Retinal pigment epithelial cell (primary cell): ENCODE measurements around the gene ZNF345.

Experiments
- DNase-seq: peaks from one replicate; pipeline ENCODE4 v3.0.0-alpha.2; 2010; ENCODE audit warnings: low read depth
- H3K4me3 ChIP-seq: 2 replicates; pipeline ENCODE4 v1.5.1; 2011; ENCODE audit warnings: mild to moderate bottlenecking, low read length, control low read depth, moderate library complexity
- TF ChIP-seq, protein P1 (sequence below): conservative IDR thresholded peaks from 2 replicates; pipeline ENCODE4 v1.5.1; 2011; ENCODE audit warnings: low read depth, low read length, control low read depth, inconsistent platforms

Gene ZNF345

DNA sequence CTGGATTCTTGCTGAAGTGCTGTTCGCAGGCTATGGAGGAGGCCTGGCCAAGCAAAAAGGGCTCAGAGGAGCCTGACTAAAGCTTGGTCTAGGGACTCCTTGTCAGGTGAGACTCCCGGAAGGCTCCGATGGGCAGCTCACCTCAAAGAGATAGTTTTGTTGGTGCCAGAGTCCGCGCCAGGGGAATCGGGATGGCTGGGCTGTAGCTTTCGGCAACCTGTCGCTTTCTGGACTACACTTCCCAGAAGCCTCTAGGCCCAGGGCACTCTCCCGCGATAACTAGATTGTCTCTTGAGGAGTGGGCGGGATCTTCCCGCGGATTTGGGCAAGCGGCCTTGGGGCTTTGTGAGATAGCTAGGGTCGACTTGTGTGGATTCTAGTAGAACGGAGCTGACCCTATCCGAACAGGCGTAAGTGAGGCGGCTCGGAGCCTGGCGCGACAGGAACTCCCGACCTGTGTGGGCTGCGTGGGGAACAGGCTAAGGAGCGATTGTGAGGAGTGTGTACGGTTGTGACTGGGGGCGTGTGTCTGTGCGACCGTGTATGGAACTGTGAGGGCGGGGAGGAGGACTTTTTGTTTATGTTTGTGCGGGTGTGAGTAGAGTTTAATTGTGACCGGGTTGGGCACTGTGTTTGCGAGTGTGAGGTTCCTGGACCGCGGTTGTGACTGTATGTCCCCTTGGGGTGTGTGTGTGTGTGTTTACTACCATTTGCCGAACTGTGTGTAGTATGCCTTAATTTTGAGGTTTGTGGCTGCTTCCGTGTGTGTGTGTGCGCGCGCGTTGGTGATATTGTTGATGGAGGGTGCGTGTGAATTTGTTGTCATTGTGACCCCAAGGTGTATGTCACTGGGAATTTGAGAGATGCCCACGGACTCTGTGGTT, at the start of gene ZNF345:
Gene ZNF345 (plus strand): TSS at position 318 of the 884 bp plus-strand sequence. CDS start 25,955 bp downstream, outside the sequence.
- peak within 1 kb of the TSS; percentile 99 for H3K4me3 ChIP-seq

DNA sequence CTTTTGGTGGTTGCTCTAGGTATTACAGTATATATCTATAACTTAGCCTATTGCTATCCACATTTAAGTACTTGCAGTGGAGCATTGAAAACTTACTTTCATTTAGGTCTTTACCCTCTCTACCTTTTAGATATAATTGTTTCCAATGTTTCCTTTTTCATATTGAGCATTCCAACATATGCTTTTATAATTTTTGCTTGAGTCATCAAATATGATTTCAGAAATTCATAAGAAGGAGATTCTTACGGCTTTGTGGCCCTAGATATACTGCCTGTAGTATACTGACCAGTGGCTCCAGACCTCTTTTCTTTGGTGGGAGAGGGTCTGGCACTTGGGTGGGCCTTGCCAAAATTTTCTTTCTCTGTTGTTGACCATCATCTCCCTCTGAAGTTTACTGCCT, 45.3 kb upstream of the ZNF345 start:
- H3K4me3 ChIP-seq = no peak overlapping the region
- no peak for DNase-seq
- TF ChIP-seq, protein P1, sequence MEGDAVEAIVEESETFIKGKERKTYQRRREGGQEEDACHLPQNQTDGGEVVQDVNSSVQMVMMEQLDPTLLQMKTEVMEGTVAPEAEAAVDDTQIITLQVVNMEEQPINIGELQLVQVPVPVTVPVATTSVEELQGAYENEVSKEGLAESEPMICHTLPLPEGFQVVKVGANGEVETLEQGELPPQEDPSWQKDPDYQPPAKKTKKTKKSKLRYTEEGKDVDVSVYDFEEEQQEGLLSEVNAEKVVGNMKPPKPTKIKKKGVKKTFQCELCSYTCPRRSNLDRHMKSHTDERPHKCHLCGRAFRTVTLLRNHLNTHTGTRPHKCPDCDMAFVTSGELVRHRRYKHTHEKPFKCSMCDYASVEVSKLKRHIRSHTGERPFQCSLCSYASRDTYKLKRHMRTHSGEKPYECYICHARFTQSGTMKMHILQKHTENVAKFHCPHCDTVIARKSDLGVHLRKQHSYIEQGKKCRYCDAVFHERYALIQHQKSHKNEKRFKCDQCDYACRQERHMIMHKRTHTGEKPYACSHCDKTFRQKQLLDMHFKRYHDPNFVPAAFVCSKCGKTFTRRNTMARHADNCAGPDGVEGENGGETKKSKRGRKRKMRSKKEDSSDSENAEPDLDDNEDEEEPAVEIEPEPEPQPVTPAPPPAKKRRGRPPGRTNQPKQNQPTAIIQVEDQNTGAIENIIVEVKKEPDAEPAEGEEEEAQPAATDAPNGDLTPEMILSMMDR = no peak

More for the DNA sequence above, at the start of gene ZNF345:
- TF ChIP-seq, protein P1 = no peak
- DNase-seq = peak; percentile 85

DNA sequence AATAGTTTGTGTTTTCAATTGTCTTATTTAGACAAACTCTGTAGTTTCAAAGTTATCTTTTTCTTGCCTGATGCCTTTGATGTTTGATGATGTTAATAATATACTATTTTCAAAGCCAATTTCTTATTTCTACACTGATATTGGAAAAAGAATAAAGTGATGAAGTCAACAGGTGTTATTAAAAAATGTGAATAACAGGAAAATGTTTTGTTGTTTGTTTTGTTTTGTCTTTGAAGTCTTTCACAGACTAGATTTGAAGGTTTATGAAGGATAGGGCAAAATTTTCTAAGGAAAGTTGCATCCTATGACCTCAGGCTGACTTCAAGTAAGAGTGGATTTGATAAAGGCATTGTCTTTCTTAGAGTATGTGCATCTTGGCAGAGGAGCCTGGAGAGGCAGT, 43.6 kb upstream of the ZNF345 start:
- DNase-seq = no peak
- no peak overlapping the region for H3K4me3 ChIP-seq
- TF ChIP-seq, protein P1 = no peak

DNA sequence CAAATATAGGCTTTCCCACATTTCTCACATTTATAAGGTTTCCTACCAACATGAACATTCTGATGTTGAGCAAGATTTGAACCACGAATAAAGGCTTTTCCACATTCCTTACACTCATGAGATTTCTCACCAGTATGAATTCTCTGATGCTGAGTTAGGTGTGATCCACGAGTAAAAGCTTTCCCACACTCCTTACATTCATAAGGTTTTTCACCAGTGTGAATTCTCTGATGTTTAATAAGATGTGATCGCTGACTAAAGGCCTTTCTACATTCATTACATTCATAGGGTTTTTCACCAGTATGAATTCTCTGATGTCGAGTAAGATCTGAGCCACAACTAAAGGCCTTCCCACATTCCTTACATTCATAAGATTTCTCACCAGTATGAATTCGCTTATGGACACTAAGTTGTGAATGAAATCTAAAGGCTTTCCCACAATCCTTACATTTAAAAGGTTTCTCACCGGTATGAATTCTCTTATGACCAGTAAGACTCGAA, 31.5 kb upstream of the ZNF345 start:
- no peak overlapping the region for H3K4me3 ChIP-seq
- TF ChIP-seq, protein P1 = no peak

DNA sequence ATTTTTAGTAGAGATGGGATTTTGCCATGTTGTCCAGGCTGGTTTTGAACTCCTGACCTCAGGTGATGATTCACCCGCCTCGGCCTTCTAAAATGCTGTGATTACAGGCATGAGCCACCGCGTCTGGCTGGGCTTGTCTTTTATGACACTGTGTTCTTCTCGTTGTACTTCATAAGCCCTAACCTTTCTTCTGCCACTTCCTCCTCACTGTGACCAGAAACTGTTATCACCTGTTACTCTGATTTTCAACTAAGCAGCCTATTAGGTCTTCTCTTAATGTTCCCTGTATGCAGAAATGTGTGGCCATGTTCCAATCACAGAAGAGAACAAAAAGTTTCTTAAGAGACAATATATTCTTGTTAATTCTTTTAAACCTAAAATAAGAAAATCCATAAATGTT, 28.9 kb upstream of the ZNF345 start:
- DNase-seq = no peak
- TF ChIP-seq, protein P1 = no peak
- H3K4me3 ChIP-seq = no peak overlapping the region

More for the DNA sequence above, 31.5 kb upstream of the ZNF345 start:
- DNase-seq = no peak

DNA sequence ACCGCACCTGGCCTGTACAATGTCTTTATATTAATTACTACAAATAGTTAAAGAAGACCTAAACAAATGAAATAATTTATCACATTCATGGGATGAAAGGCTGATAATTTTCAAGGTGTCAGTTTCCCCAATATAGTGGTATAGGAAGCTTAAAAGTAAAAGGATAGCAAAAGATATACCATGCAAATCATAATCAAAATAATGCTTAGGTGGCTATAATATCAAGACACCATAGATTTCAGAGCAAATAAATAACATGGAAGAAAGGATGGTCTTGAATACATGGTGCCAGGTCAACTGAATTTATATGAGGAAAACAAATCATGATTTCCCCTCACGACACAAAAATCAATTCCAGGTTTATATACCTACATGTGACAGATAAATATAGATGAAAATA, 17.2 kb upstream of the ZNF345 start:
- TF ChIP-seq, protein P1 = no peak
- DNase-seq = no peak
- no peak overlapping the region for H3K4me3 ChIP-seq
